RWPE1 (cell line): ENCODE data around the gene ABCG5.

ENCODE experiments used
- CTCF ChIA-PET: fragments of 350-600 bp; sonication (Branson Sonifier 250); formaldehyde crosslinking; extraction: SDS; loops from one replicate; lab custom pipeline; 2021; lab: Yijun Ruan, JAX
- POLR2A ChIA-PET: fragments of 400-600 bp; formaldehyde crosslinking; extraction: SDS; loops from one replicate; lab custom pipeline; 2020; ENCODE audit warnings: antibody characterized with exemption; ENCODE audit not compliant: low non-redundant PET; lab: Yijun Ruan, JAX
- DNase-seq: peaks from one replicate; pipeline ENCODE4 v3.0.0; 2012; ENCODE audit warnings: low spot score
- H3K27ac ChIP-seq: fragments of 450-650 bp; 2 replicates; pipeline ENCODE4 v1.5.1; 2017
- CTCF ChIP-seq: fragments of 450-650 bp; conservative IDR thresholded peaks from 2 replicates; pipeline ENCODE4 v1.5.1; 2017; ENCODE audit warnings: low read depth, mild to moderate bottlenecking

Gene ABCG5

GRCh38 chr2:43846140-43846793 lies 7.6 kb upstream of the ABCG5 start:
- DNase-seq: no peak
- ChIA-PET CTCF (interaction anchor here (0.7 kb wide), 1 partner anchor 32 kb away, joined by 4 read pairs; no protein-coding TSS in a partner anchor), POLR2A (no interaction called here)
- no peak overlapping the region for H3K27ac ChIP-seq
- no peak for TF ChIP-seq CTCF

- no peak for DNase-seq
- no peak for TF ChIP-seq CTCF
- no peak overlapping the region for H3K27ac ChIP-seq
- ChIA-PET CTCF (interaction anchor here (0.6 kb wide), 1 partner anchor 33 kb away, joined by 4 read pairs; no protein-coding TSS in a partner anchor), POLR2A (no interaction called here)
Observed at GRCh38 chr2:43845181-43845580, 6.5 kb upstream of the ABCG5 start.

- ChIA-PET POLR2A (no interaction called here), CTCF (no interaction called here)
- no peak overlapping the region for H3K27ac ChIP-seq
- no peak for TF ChIP-seq CTCF
- no peak for DNase-seq
Observed at GRCh38 chr2:43842866-43843226, 4.2 kb upstream of the ABCG5 start.

GRCh38 chr2:43841949-43842865 lies 3.6 kb upstream of the ABCG5 start:
- ChIA-PET POLR2A (no interaction called here), CTCF (no interaction called here)
- H3K27ac ChIP-seq: no peak overlapping the region
- TF ChIP-seq CTCF: no peak
- DNase-seq: no peak

- no peak for TF ChIP-seq CTCF
- CTCF ChIA-PET: interaction anchor here (0.6 kb wide), 1 partner anchor 29 kb away, joined by 10 read pairs; no protein-coding TSS in a partner anchor
- POLR2A ChIA-PET: no interaction called here
- DNase-seq: no peak
- H3K27ac ChIP-seq: no peak overlapping the region
Observed at GRCh38 chr2:43840965-43841364, 2.3 kb upstream of the ABCG5 start.

GRCh38 chr2:43839776-43840564 lies 1.3 kb upstream of the ABCG5 start:
- ChIA-PET POLR2A (no interaction called here), CTCF (no interaction called here)
- no peak for DNase-seq
- no peak overlapping the region for H3K27ac ChIP-seq
- TF ChIP-seq CTCF: no peak
